ENCODE measurements around the gene ZNF518A. TPM values are rescaled to one million over a fixed set of nuclear protein-coding genes. Genes with fewer than 3 reads are reported as not detected.
A peak's percentile ranks its signal among the peaks of the same experiment; 100 is the strongest.

Gene ZNF518A
- total and polyA plus RNA-seq, 9 of the 15 experiments (the other 6 are each of a cell fraction or from before 2014, with no cell fraction given): 6.3 to 30.0 (median 17.4) TPM

- TF ChIP-seq PRDM10 (IDR thresholded peaks at IDR 0.05; ENCODE audit: partially characterized antibody) (peak; percentile 41), MECOM (CRISPR knock-in tag; IDR thresholded peaks at IDR 0.05) (no peak), FOXK1 (CRISPR knock-in tag; IDR thresholded peaks at IDR 0.05; ENCODE audit: borderline replicate concordance) (no peak), ZNF140 (CRISPR knock-in tag; IDR thresholded peaks at IDR 0.05) (no peak), ZNF764 (CRISPR knock-in tag; IDR thresholded peaks at IDR 0.05; ENCODE audit: low read depth) (no peak), RCOR1 (IDR thresholded peaks at IDR 0.05; ENCODE audit: borderline replicate concordance in 1 of 2, low read depth in 2 of 2, low read length in 2 of 2) (no peak), TAF1 (IDR thresholded peaks at IDR 0.05; ENCODE audit: control insufficient read depth, extremely low read depth, insufficient read depth, low read length, severe bottlenecking) (peak; percentile 73), ZBTB1 (CRISPR knock-in tag; IDR thresholded peaks at IDR 0.05; ENCODE audit: borderline replicate concordance, low read depth) (peak; percentile 97), ZBTB26 (CRISPR knock-in tag; IDR thresholded peaks at IDR 0.05) (no peak), NFXL1 (CRISPR knock-in tag; IDR thresholded peaks at IDR 0.05) (no peak), MXD1 (CRISPR knock-in tag; IDR thresholded peaks at IDR 0.05; ENCODE audit: borderline replicate concordance, poor library complexity, severe bottlenecking) (no peak), ELK3 (CRISPR knock-in tag; IDR thresholded peaks at IDR 0.05) (no peak), DLX4 (CRISPR knock-in tag; IDR thresholded peaks at IDR 0.05) (no peak), GATAD2B (IDR thresholded peaks at IDR 0.05; ENCODE audit: borderline replicate concordance) (no peak), PYGO2 (tag; IDR thresholded peaks at IDR 0.05) (no peak), TAL1 (IDR thresholded peaks at IDR 0.05) (no peak), CREM (IDR thresholded peaks at IDR 0.05; ENCODE audit: low read depth) (peak; percentile 79; the same call in 1 of the 2 replicates), PHB2 (IDR thresholded peaks at IDR 0.05; ENCODE audit: low read depth) (no peak), CTBP1 (IDR thresholded peaks at IDR 0.05; ENCODE audit: borderline replicate concordance) (peak; percentile 10; the same call in 1 of the 2 replicates), PML (IDR thresholded peaks at IDR 0.05; ENCODE audit: low read length) (peak; percentile 15; the same call in 1 of the 2 replicates)
Measured at GRCh38 chr10:96130326-96130995, 364 bp downstream of the ZNF518A start (continued).
